Inflammatory macrophage (primary cell): Measurements from ENCODE around the gene DOCK10.

ENCODE experiments used
- DNase-seq, 2 donors: peaks; one replicate each; pipeline ENCODE4 v3.0.0-alpha.2; 2020 to 2022

DOCK10 gene

DNA sequence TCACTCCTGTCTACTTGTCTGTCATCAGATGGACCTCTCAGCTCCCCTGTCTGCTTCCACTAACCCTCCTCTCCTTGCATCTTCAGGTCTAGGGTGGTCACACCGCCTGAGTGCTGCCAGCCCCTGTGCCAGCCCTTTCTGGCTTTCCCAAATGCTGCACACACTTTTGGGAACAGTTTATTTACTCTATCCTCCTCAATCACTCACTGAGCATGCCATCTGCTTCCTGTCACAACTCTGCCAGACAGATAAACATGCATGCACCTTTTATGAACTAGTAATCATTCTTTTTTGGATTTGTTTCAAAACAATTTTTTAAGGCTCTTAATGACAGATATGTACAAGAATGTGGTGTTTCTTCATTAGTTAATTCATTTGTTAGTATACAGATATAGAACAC, 269.8 kb downstream of the DOCK10 start:
- DNase-seq: no peak

DNA sequence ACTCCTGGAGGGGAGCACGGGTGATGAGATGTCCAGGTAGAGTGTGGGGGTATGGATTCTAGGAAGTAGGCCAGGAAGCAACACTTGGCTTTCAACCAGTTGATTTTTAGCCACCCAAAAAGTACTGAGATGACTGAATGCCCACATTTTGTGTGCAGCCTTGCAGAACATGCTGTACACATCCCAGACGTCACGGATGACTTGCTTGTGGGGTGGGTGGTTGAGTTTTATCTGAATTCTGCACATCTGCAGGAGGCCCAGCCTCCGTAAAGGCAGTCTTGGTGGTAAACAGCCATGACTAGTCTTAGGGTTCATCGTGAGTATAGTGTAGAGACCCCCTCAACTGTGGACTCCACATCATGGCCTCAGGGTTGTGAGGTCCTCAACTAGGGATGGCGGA, 272.8 kb downstream of the DOCK10 start:
- no peak for DNase-seq

DNA sequence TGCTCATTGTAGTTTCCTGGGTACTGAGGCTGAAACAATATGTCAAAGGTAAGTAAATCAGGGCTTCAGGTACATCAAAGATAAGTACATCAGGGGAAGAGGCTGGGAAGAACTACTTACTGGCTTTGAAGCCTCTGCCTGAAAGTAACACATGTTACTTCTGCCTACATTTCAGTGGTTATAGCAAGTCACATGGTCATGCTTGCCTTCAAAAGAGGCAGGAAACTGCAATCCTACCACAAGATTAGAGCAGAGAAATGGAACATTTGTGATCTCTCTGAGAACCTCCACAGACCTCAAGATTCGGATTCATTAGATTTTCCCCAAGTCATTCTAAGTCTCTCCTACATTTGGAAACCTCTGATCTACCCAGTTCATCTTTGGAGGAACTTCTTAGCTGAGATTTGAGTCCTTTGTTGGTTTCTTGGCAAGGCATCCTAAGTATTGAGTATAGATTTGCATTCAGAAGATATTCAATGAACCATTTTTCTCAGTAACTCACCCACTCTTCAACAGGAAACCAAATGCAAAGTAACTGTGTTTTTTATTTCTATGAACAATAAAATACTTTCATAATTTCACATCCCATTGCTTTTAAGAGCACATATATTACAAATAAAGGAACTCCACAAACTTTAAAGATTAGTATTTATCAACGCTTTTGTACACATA, 277.6 kb downstream of the DOCK10 start:
- DNase-seq: no peak

DNA sequence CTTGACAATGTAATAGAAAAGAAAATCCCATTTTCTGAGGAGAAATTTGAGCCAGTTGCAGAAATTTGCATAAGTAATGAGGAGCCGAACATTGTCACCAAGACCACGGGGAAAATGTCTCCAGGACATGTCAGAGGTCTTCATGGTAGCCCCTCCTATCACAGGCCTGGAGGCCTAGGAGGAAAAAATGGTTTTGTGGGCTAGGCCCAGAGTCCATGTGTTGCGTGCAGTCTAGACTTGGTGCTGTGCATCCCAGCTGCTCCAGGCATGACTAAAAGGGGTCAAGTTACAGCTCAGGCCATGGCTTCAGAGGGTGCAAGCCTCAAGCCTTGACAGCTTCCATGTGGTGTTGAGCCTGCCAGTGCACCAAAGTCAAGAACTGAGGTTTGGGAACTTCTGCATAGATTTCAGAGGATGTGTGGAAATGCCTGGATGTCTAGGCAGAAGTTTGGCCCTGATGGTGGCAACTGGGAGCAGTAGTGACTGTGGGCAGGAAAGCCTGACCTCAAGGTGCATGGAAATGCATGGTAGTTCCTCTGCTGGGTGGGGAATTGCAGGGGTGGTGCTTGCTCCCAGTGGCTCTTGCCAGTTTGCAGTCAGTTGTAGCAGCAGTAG, 284.2 kb downstream of the DOCK10 start:
- DNase-seq: no peak

DNA sequence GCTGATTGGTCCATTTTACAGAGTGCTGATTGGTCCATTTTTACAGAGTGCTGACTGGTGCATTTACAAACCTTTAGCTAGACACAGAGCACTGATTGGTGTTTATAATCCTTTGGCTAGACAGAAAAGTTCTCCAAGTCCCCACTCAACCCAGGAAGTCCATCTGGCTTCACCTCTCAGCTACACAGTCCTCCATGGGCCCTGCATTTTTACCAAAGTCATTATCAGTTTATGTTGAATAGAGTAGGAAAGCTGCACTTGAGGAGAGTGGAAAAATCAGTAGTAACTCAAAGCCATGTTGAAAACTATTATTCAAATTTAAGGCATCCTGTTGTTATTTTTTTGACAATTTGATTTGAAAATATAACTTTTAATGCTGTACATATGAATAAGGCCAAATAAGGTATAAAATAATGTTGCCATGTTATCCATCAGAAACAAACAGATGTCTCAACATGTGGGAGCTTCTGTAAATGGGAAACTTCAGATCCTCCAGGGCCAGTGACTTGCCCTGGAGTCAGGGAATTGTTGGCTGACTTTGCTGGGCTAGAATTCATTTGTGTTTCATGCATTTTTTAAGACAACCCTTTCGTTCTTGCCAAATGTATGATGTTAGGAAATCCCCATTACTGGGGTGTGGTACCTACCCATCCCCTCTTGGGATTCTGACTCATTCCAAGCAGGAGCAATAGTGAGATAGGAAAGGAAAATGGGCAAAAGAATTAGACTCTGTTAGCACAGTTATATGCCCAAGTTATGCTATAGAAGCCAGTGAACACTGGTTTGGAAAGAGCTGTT, 288.3 kb downstream of the DOCK10 start:
- no peak for DNase-seq

DNA sequence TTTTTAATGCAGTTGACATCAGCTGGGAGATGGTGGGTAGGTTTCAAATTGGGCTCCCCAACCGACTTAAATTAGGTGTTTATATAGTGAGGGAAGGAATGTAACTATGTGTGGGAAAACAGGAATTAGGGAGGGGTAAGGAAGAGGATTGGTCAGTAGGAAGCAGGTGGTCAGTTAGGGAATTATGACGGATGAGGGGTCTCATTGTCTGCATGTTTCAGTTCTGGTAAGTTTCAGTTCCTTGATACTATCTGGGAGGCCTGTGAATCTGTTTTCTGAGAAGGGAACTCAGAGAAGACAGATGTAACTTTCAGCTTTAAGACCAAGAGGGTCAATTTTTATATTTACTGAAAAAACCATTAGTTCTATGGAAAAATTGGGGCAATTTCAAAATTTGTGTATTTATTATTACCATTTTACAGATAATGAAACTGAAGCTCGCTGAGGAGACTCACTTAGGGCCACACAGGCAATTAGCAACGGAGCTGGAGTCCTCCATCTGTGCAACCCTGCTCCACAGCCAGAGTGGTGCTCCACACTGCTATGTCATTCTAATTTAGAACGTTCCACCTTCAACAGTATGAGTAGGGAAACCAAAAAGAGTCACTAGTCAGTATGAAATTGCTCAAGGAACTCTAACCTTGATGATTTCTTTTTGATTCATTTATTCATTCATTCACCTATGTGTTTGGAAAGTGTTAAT, 290.1 kb downstream of the DOCK10 start:
- DNase-seq: no peak

DNA sequence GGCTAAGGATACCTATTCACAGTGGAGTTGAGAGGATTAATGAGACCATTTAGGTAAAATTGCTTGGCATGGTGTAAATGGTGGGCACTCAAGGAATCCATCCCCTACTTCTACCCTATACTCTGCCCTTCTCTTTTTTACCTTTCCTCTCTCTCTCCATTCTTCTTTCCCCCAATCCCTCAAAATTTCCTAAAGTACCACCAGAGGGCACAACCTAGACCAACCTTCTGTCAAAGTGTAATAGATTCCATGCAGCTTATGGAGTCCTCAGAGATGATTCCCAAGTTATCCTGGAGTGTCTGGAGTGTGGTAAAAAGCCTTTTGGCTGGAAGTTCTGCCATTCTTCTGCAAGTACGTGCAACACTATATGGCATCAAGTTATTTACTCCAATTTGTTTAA, 293.1 kb downstream of the DOCK10 start:
- DNase-seq: no peak

DNA sequence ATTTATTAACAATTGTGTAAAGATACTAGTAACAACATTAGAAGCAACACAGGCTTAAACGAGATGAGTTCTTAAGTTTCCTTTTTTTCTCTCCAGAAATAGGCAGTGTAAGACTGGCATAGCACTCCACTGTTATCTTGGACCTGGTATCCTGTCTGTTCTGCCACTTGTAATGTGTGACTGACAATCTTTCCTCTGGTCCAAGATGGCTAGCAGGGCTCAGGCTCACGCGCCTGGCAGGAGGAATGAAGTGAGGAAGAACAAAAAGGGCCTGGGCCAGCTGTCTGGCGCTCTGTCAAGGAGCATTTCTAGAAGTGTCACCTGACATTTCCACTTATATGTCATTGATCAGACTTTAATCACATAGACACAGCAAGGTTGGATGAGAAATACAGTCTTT, 294.5 kb downstream of the DOCK10 start:
- DNase-seq: no peak

DNA sequence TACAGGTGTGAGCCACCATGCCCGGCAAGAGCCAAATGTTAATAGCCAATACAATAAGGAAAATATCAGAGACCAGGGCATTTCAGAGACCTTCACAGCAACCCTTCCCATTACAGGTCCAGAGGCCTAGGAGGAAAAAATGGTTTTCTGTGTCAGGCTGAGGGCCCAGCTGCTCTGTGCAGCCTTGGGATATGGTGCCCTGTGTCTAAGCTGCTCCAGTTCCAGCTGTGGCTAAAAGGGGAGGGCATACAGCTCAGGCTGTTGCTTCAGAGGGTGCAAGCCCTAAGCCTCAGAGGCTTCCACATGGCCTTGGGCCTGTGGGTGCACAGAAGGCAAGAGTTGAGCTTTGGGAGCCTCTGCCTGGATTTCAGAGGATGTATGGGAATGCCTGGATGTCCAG, 306.0 kb downstream of the DOCK10 start:
- no peak for DNase-seq

DNA sequence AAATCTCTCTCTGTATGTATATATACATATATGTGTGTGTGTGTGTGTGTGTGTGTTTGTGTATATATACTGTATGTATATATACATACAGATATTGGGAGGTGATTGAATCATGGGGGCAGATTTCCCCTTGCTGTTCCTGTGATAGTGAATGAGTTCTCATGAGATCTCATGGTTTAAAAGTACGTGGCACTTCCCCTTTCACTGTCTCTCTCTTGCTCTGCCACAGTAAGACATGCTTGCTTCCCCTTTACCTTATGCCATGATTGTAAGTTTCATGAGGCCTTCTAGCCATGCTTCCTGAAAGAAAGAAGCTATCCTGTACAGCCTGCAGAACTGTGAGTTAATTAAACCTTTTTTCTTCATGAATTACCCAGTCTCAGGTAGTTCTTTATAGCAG, 307.3 kb downstream of the DOCK10 start:
- peak in 1 of 2 donors; percentile 16 for DNase-seq

DNA sequence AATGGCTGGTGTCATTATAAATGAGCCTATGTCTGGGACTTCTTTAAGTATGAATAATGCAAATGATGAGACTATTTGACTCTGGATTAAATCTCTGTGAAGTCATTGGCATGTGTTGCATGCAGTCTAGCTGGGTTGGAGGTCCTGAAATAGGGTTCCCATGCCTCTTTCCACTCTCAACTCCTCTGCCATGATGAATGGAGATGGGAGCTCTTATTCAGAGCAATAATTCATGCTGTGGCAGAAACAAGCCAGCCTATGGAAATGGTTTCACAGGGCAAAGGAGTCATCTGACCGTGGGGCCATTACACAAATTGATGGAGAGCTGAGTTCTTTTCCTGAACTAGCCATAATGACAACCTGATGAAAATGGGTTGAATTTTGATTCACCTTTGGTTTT, 310.6 kb downstream of the DOCK10 start:
- DNase-seq: no peak

DNA sequence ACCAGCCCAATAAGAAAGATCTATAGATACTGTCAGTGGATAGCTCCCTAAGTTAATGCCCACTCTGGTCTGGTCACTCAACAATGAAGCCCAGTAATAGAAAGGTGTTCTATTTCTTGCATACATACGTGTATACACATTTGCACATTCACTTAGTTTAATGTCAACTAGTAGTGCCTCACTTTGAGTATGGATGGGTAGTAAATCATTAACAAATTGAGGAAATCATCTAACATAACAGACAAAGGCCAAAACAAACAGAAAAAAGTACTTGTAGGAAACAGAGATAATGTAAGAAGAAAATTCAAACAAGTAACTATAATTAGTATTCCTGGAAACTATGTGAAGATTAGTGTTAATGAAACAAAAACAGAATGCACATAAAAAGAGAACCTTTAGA, 312.8 kb downstream of the DOCK10 start:
- no peak for DNase-seq

DNA sequence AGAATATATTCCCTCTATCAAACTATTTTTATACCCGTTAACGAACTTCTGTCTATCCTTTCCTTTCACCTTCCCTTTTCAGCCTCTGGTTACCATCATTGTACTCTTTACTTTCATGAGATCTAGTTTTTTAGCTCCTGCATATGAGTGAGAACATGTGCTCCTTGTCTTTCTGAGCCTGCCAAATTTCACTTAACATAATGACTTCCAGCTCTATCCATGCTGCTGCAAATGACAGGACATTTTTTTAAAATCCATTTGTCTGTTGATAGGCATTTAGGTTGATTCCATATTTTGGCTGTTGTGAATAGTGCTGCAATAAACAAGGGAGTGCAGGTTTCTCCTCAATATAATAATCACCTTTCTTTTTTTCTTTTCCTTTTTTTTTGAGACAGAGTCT, 317.9 kb downstream of the DOCK10 start:
- no peak for DNase-seq

DNA sequence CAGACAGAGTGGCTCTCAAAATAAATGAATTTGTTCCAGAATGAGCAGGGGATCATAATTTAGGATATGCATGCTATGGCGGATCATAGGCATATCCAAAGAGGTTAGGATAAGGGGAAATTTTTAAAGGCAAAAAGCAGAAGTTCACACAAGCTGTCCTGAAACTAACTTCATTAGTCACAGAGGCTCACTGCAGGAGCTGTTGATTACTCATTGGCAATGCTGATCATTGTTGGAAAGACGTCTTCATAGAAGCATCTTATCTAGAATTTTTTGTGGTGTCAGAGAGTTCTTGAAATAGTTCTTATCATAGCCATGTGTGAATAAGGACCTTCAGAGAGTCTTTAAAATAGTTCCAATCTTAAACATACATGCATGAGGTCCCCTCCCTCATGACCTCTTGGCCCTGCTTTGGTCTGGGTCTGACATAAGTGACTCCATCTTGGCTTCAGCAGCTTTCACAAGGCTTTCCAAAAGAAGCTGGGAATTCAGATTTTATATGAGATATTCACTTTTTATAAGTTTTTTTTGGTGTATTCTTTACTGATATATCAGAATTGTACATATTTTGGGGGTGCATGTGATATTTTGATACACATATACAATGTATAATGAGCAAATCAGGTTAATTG, 318.6 kb downstream of the DOCK10 start:
- DNase-seq: no peak

DNA sequence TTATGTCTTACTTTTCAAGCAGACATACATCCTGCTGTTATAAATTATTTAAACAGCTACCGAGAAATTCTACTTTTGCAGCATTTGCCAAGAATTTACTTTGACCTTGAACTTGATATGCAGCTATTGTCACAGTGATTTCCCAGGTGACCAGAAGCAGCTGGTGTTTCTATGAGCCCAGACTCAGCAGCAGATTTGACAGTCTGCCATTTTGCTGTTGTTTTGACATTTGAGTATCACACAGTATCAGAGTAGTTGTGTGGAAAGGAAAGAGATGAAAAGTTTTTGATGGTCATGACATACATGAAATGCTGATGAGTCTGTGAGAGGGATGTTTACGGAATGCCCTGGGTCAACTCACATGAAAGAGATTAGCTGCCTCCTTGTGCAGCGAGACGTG, 319.5 kb downstream of the DOCK10 start:
- DNase-seq: no peak

DNA sequence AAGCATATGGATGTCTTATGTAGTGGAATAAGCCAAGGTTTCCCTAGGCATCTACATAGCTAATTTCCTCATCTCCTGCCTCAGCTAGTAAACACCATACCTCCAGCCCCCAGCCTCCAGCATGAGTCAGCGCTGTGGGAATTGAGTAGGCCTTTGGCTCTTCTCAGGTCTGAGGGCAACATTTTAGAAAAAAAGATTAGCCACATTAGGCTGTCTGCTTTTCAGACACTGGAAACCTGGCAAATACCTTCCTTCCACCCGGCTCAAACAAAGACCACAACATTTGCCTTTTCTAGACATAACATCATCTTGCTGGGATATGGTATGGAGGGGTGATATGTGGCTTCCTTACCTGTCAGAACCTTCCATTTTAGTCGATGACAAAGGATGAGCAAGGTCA, 320.0 kb downstream of the DOCK10 start:
- no peak for DNase-seq

DNA sequence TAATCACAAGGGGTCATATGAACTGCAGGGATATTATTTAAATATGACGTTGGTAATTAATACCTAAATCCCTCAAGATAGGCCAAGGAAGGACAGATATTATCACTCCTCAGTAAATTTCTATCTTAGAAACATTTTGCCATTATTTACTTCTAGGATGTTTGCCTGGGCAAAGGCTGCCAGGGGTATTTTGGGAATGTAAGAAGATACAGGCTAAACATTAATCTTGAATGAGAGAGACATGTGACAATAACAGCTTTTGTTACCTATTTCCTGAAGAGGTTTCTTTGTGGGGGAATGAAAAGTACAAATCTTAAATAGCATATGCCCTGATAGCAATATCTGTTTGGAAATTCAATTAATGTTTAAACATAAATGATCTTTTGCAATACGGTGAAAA, 325.3 kb downstream of the DOCK10 start:
- DNase-seq: no peak

DNA sequence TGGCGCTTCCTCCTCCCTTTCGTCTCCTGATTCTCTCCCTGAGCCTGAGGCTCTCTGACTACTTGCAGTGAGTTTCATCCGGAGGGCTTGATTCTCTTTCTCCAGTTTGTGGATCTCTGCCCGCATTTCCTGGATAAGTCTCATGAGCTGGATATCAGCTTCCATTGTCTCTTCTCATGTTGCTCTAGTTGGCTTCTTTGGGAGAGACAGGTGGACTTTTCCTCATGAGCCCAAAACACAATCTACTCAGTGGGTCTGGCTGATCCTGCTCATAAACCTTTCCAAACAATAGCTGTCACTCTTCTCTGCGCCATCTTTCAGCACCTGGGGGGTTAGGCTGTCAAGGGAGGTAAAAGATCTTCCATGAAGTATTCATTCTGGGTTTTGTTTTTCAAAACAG, 326.1 kb downstream of the DOCK10 start, which contains the start of gene CCDC195:
Gene CCDC195, minus strand, starts transcription at position 165 of the 400 bp plus-strand sequence. Its CDS starts 0 bp downstream, at position 165.
- DNase-seq: no peak
